Neuronal stem cell (in vitro differentiated cells): ENCODE results near the gene ZNRF1.

Source experiments
- DNase-seq: peaks from one replicate; pipeline ENCODE4 v3.0.0-alpha.2; 2013; ENCODE audit warnings: low spot score
- H2AFZ ChIP-seq: one replicate; pipeline ENCODE4 v1.6.1; 2013; ENCODE audit warnings: mild to moderate bottlenecking, low read length, inconsistent platforms
- H2AK5ac ChIP-seq: 2 replicates; pipeline ENCODE4 v1.6.1; 2013; ENCODE audit warnings: low read depth, mild to moderate bottlenecking, inconsistent platforms, low read length, moderate library complexity, mixed read lengths
- H2BK120ac ChIP-seq: 2 replicates; pipeline ENCODE4 v1.6.1; 2013; ENCODE audit warnings: low read depth, mild to moderate bottlenecking, inconsistent platforms, low read length, moderate library complexity, mixed read lengths
- H2BK12ac ChIP-seq: one replicate; pipeline ENCODE4 v1.6.1; 2013; ENCODE audit warnings: low read length, inconsistent platforms
- H2BK15ac ChIP-seq: 2 replicates; pipeline ENCODE4 v1.6.1; 2013; ENCODE audit warnings: mild to moderate bottlenecking, low read length, inconsistent platforms, mixed read lengths
- H2BK5ac ChIP-seq: one replicate; pipeline ENCODE4 v1.6.1; 2013; ENCODE audit warnings: inconsistent platforms, mild to moderate bottlenecking, low read length, moderate library complexity
- H3K14ac ChIP-seq: one replicate; pipeline ENCODE4 v1.6.1; 2013; ENCODE audit warnings: low read length, inconsistent platforms
- H3K18ac ChIP-seq: 2 replicates; pipeline ENCODE4 v1.6.1; 2013; ENCODE audit warnings: low read length, inconsistent platforms
- H3K23ac ChIP-seq: 2 replicates; pipeline ENCODE4 v1.6.1; 2013; ENCODE audit warnings: low read depth, mild to moderate bottlenecking, mixed read lengths, low read length, inconsistent platforms; ENCODE audit not compliant: poor library complexity
- H3K27ac ChIP-seq: replicated peaks from 3 replicates; pipeline ENCODE4 v1.5.1; 2013; ENCODE audit warnings: low read length, inconsistent platforms
- H3K27me3 ChIP-seq, 3 experiments: 2 replicates each; pipeline ENCODE4 v1.6.1; 2013; ENCODE audit warnings: low read length in 3 of 3, mild to moderate bottlenecking in 2 of 3, inconsistent platforms in 1 of 3, low read depth in 1 of 3, mixed read lengths in 1 of 3, moderate library complexity in 1 of 3; ENCODE audit not compliant: control insufficient read depth in 3 of 3, insufficient read depth in 3 of 3
- H3K36me3 ChIP-seq, 2 donors: replicated peaks in 1 of 2; 2 replicates each; pipeline ENCODE4 v1.6.1; 2013; ENCODE audit warnings: low read length in 2 of 2; ENCODE audit not compliant: control insufficient read depth in 2 of 2, insufficient read depth in 2 of 2
- H3K4ac ChIP-seq: 2 replicates; pipeline ENCODE4 v1.6.1; 2013; ENCODE audit warnings: inconsistent platforms, mild to moderate bottlenecking, low read length, moderate library complexity
- H3K4me1 ChIP-seq, 2 donors: 1 replicate in 1 of 2; 2 replicates in 1 of 2; pipeline ENCODE4 v1.6.1; 2013; ENCODE audit warnings: low read length in 2 of 2, low read depth in 1 of 2; ENCODE audit not compliant: control insufficient read depth in 2 of 2, insufficient read depth in 1 of 2
- H3K4me2 ChIP-seq: one replicate; pipeline ENCODE4 v1.6.1; 2013; ENCODE audit warnings: mild to moderate bottlenecking, low read length, inconsistent platforms; ENCODE audit not compliant: insufficient read depth, poor library complexity, severe bottlenecking
- H3K4me3 ChIP-seq, 2 donors: 2 replicates each; pipeline ENCODE4 v1.5.1; 2013; ENCODE audit warnings: low read length in 2 of 2, mild to moderate bottlenecking in 2 of 2, inconsistent platforms in 1 of 2, moderate library complexity in 1 of 2
- H3K79me1 ChIP-seq: one replicate; pipeline ENCODE4 v1.6.1; 2013; ENCODE audit warnings: low read depth, mild to moderate bottlenecking, inconsistent platforms, low read length, moderate library complexity
- H3K9ac ChIP-seq: one replicate; pipeline ENCODE4 v1.6.1; 2013; ENCODE audit warnings: mild to moderate bottlenecking, low read depth, low read length, inconsistent platforms; ENCODE audit not compliant: poor library complexity
- H3K9me3 ChIP-seq, 2 donors: replicated peaks in 1 of 2; 2 replicates each; pipeline versions ENCODE3 to v1.6.1; 2013; ENCODE audit warnings: low read length in 2 of 2, mild to moderate bottlenecking in 2 of 2, inconsistent platforms in 1 of 2, low read depth in 1 of 2, mixed read lengths in 1 of 2, moderate library complexity in 1 of 2; ENCODE audit not compliant: control insufficient read depth in 2 of 2, insufficient read depth in 1 of 2
- H4K8ac ChIP-seq: one replicate; pipeline ENCODE4 v1.6.1; 2013; ENCODE audit warnings: low read depth, mild to moderate bottlenecking, inconsistent platforms, low read length, moderate library complexity
- H4K91ac ChIP-seq: one replicate; pipeline ENCODE4 v1.6.1; 2013; ENCODE audit warnings: low read length, low read depth, mild to moderate bottlenecking, inconsistent platforms; ENCODE audit not compliant: poor library complexity
- WGBS, 2 donors: extraction: QIAGEN DNeasy Blood & Tissue Kit; methylation state at CpG; one replicate each; pipeline ENCODE4 v1.1.7; 2013; ENCODE audit warnings: missing lambda C conversion rate in 2 of 2, mixed read lengths in 1 of 2; ENCODE audit not compliant: insufficient read length in 2 of 2, insufficient replicate concordance in 1 of 2; ENCODE audit errors: extremely low coverage in 2 of 2; 5-methylcytosine and 5-hydroxymethylcytosine counted together

The ZNRF1 gene

GRCh38 chr16:75078886-75079285, 80.1 kb downstream of the ZNRF1 start:
- no peak overlapping the region for H2BK5ac ChIP-seq
- H2AFZ ChIP-seq: no peak overlapping the region
- no peak overlapping the region for H4K91ac ChIP-seq
- peaks cover 12% of the 10 kb centered on the region for H3K79me1 ChIP-seq
- H3K23ac ChIP-seq: no peak overlapping the region
- H3K27ac ChIP-seq: no peak overlapping the region
- no peak overlapping the region for H3K4me3 ChIP-seq
- H3K14ac ChIP-seq: no peak overlapping the region
- H3K18ac ChIP-seq: no peak overlapping the region
- H3K27me3 ChIP-seq: no peaks in the 10 kb centered on the region
- no peak overlapping the region for H2AK5ac ChIP-seq
- H2BK12ac ChIP-seq: no peak overlapping the region
- H2BK120ac ChIP-seq: no peak overlapping the region
- no peak for DNase-seq
- H3K9ac ChIP-seq: no peak overlapping the region
- H2BK15ac ChIP-seq: no peak overlapping the region
- WGBS, 2 donors: no CpG with 5 or more reads among the region's 8 CpGs
- peaks cover 0 to 11% of the 10 kb centered on the region in 2 donors for H3K4me1 ChIP-seq
- no peak overlapping the region for H4K8ac ChIP-seq
- H3K4ac ChIP-seq: no peak overlapping the region
- H3K9me3 ChIP-seq: peaks cover 0 to 7% of the 10 kb centered on the region in 2 donors
- H3K36me3 ChIP-seq: no peaks in the 10 kb centered on the region
- no peak overlapping the region for H3K4me2 ChIP-seq

- no peak overlapping the region for H2AFZ ChIP-seq
- no peak overlapping the region for H3K4me3 ChIP-seq
- no peaks in the 10 kb centered on the region for H3K27me3 ChIP-seq
- no peak overlapping the region for H3K18ac ChIP-seq
- no peak overlapping the region for H3K4ac ChIP-seq
- H4K91ac ChIP-seq: no peak overlapping the region
- no peak overlapping the region for H2AK5ac ChIP-seq
- no peak overlapping the region for H3K4me2 ChIP-seq
- H3K23ac ChIP-seq: no peak overlapping the region
- no CpG with 5 or more reads among the region's 7 CpGs for WGBS, 2 donors
- no peak overlapping the region for H4K8ac ChIP-seq
- H2BK5ac ChIP-seq: no peak overlapping the region
- peaks cover 15% of the 10 kb centered on the region for H3K79me1 ChIP-seq
- no peak for DNase-seq
- H2BK15ac ChIP-seq: no peak overlapping the region
- peaks cover 0 to 10% of the 10 kb centered on the region in 2 donors for H3K4me1 ChIP-seq
- no peak overlapping the region for H2BK12ac ChIP-seq
- no peak overlapping the region for H3K27ac ChIP-seq
- H3K36me3 ChIP-seq: peaks cover under 1% of the 10 kb centered on the region in 2 donors
- no peak overlapping the region for H3K9ac ChIP-seq
- H2BK120ac ChIP-seq: no peak overlapping the region
- H3K9me3 ChIP-seq: peaks cover 0 to 7% of the 10 kb centered on the region in 2 donors
- H3K14ac ChIP-seq: no peak overlapping the region
Observed at GRCh38 chr16:75079346-75079926, 80.6 kb downstream of the ZNRF1 start.

DNA sequence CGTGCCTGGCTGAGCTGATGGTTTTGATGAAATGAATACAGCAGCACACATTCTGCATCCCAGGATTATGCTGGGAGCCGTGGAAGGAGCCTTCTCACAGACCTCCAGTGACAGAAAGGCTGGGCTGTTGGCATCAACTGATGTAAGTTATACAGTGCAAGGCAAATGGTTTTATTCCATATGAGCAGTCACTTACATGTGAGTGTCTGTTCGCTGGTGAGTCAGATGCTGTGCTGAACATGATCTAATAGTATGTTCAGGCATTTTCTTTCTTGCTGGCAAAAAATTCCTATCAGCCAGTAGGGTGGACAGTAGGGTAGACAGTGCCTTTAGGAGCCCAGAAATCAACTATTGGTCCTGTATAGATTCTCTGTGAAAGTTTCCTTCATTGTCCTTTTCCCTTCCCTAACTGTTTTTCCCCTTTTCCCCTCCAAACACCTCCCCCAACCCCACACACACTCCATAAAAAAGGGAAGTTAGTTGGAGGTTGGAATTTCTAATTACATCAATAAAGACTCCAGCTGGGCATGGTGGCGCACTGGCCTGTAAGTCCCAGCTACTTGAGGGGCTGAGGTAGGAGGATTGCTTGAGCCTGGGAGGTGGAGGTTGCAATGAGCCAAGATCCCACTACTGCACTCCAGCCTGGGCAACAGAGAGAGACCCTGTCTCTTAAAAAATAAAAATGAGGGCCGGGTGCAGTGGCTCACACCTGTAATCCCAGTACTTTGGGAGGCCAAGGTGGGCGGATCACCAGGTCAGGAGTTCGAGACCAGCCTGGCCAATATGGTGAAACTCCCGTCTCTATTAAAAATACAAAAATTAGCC, 81.6 kb downstream of the ZNRF1 start:
- Histone ChIP-seq H3K36me3 (peaks cover 2 to 8% of the 10 kb centered on the region in 2 donors), H4K8ac (no peak overlapping the region), H3K4me3 (no peak overlapping the region), H4K91ac (no peak overlapping the region), H2AK5ac (no peak overlapping the region), H3K14ac (no peak overlapping the region), H2AFZ (no peak overlapping the region), H3K23ac (no peak overlapping the region), H3K79me1 (peaks cover 15% of the 10 kb centered on the region), H2BK5ac (no peak overlapping the region), H2BK15ac (no peak overlapping the region), H3K4me1 (peaks cover 0 to 8% of the 10 kb centered on the region in 2 donors), H3K4me2 (no peak overlapping the region), H3K27me3 (no peaks in the 10 kb centered on the region), H2BK12ac (no peak overlapping the region), H3K18ac (no peak overlapping the region), H3K27ac (no peak overlapping the region), H3K4ac (no peak overlapping the region), H3K9me3 (peaks cover 0 to 7% of the 10 kb centered on the region in 2 donors), H2BK120ac (no peak overlapping the region), H3K9ac (no peak overlapping the region)
- DNase-seq: no peak
- no CpG with 5 or more reads among the region's 8 CpGs for WGBS, 2 donors

- Histone ChIP-seq H4K8ac (no peak overlapping the region), H3K27ac (no peak overlapping the region), H3K27me3 (no peaks in the 10 kb centered on the region), H2BK120ac (no peak overlapping the region), H2BK15ac (no peak overlapping the region), H2AFZ (no peak overlapping the region), H4K91ac (no peak overlapping the region), H3K4me3 (peak overlapping the region in 1 of 2 donors; percentile 44), H3K36me3 (peaks cover 4 to 8% of the 10 kb centered on the region in 2 donors), H3K23ac (no peak overlapping the region), H3K4me1 (peaks cover 0 to 8% of the 10 kb centered on the region in 2 donors), H3K79me1 (peaks cover 12% of the 10 kb centered on the region), H3K14ac (no peak overlapping the region), H3K4ac (no peak overlapping the region), H3K4me2 (no peak overlapping the region), H2BK5ac (no peak overlapping the region), H3K18ac (no peak overlapping the region), H2AK5ac (no peak overlapping the region), H3K9ac (no peak overlapping the region), H2BK12ac (no peak overlapping the region), H3K9me3 (peaks cover 0 to 7% of the 10 kb centered on the region in 2 donors)
- no peak for DNase-seq
- no CpG with 5 or more reads among the region's 6 CpGs for whole genome bisulfite sequencing, 2 donors
Observed at GRCh38 chr16:75081179-75081859, 82.5 kb downstream of the ZNRF1 start.
